RWPE2 (cell line): Measurements from ENCODE around the gene SSH2.

Source experiments
- ATAC-seq: fragments of 200-7000 bp; cut with Tn5 transposase; 3 replicates; pipeline ENCODE4 v1.9.1; 2021; ENCODE audit warnings: low read depth
- DNase-seq: peaks from one replicate; pipeline ENCODE4 v3.0.0-alpha.2; 2020; ENCODE audit warnings: low spot score
- H3K27ac ChIP-seq: fragments of 450-650 bp; 2 replicates; pipeline ENCODE4 v1.5.1; 2017; ENCODE audit warnings: mild to moderate bottlenecking; ENCODE audit not compliant: poor library complexity, severe bottlenecking
- H3K27me3 ChIP-seq: fragments of 250-450 bp; sonication (Bioruptor Pico); 2 replicates; pipeline ENCODE4 v1.5.1; 2021; ENCODE audit warnings: mild to moderate bottlenecking, moderate library complexity; ENCODE audit not compliant: insufficient read depth, poor library complexity, severe bottlenecking
- H3K36me3 ChIP-seq: fragments of 250-450 bp; sonication (Bioruptor Pico); 2 replicates; pipeline ENCODE4 v1.5.1; 2020; ENCODE audit warnings: low read depth, mild to moderate bottlenecking, moderate library complexity
- H3K4me1 ChIP-seq: fragments of 250-450 bp; sonication (Bioruptor Pico); 2 replicates; pipeline ENCODE4 v1.5.1; 2021; ENCODE audit warnings: mild to moderate bottlenecking, moderate library complexity; ENCODE audit not compliant: insufficient read depth, poor library complexity, severe bottlenecking
- H3K4me3 ChIP-seq: fragments of 250-450 bp; sonication (Bioruptor Pico); 2 replicates; pipeline ENCODE4 v1.5.1; 2021; ENCODE audit warnings: mild to moderate bottlenecking, moderate library complexity; ENCODE audit not compliant: severe bottlenecking
- H3K9me3 ChIP-seq: fragments of 250-450 bp; sonication (Bioruptor Pico); 2 replicates; pipeline ENCODE4 v1.5.1; 2021; ENCODE audit warnings: mild to moderate bottlenecking, moderate library complexity; ENCODE audit not compliant: severe bottlenecking
- TF ChIP-seq, protein P1 (sequence below): fragments of 450-650 bp; IDR thresholded peaks from one replicate; pipeline ENCODE4 v1.5.1; 2017; ENCODE audit warnings: mild to moderate bottlenecking, moderate library complexity; ENCODE audit not compliant: poor library complexity, severe bottlenecking

The SSH2 gene

GRCh38 chr17:29611351-29612093 lies 318.5 kb downstream of the SSH2 start:
- H3K4me3 ChIP-seq = no peak overlapping the region
- TF ChIP-seq, protein P1, sequence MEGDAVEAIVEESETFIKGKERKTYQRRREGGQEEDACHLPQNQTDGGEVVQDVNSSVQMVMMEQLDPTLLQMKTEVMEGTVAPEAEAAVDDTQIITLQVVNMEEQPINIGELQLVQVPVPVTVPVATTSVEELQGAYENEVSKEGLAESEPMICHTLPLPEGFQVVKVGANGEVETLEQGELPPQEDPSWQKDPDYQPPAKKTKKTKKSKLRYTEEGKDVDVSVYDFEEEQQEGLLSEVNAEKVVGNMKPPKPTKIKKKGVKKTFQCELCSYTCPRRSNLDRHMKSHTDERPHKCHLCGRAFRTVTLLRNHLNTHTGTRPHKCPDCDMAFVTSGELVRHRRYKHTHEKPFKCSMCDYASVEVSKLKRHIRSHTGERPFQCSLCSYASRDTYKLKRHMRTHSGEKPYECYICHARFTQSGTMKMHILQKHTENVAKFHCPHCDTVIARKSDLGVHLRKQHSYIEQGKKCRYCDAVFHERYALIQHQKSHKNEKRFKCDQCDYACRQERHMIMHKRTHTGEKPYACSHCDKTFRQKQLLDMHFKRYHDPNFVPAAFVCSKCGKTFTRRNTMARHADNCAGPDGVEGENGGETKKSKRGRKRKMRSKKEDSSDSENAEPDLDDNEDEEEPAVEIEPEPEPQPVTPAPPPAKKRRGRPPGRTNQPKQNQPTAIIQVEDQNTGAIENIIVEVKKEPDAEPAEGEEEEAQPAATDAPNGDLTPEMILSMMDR = no peak
- ATAC-seq (no peak), DNase-seq (no peak)
- H3K36me3 ChIP-seq = no peaks in the 10 kb centered on the region
- no peak overlapping the region for H3K27ac ChIP-seq
- no peaks in the 10 kb centered on the region for H3K4me1 ChIP-seq
- no peaks in the 10 kb centered on the region for H3K9me3 ChIP-seq
- peaks cover 5% of the 10 kb centered on the region for H3K27me3 ChIP-seq

DNA sequence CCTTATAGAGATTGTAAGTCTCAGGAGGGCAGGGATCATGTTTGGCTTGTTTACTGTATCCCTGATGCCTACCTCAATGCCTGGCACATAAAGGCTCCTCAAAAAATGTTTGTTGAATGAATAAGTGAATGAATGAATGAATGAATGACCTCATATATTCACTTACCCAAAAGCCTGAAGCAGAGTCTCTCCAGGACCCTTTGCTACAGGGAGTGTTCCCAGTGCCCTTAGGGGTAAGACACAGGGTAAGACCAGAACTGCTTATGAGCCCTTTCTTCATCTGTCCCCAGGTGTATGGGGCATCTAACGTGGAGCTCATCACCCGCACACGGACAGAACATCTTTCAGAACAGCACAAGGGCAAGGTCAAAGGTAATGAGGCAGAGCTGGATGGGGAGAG lies 319.6 kb downstream of the SSH2 start:
- TF ChIP-seq, protein P1 = no peak
- no peaks in the 10 kb centered on the region for H3K4me1 ChIP-seq
- no peaks in the 10 kb centered on the region for H3K36me3 ChIP-seq
- DNase-seq (no peak), ATAC-seq (no peak)
- no peaks in the 10 kb centered on the region for H3K9me3 ChIP-seq
- no peak overlapping the region for H3K4me3 ChIP-seq
- no peak overlapping the region for H3K27ac ChIP-seq
- no peaks in the 10 kb centered on the region for H3K27me3 ChIP-seq

- H3K9me3 ChIP-seq = no peaks in the 10 kb centered on the region
- DNase-seq = peak; percentile 54
- TF ChIP-seq, protein P1 = no peak
- H3K27ac ChIP-seq = no peak overlapping the region
- H3K27me3 ChIP-seq = no peaks in the 10 kb centered on the region
- no peaks in the 10 kb centered on the region for H3K4me1 ChIP-seq
- ATAC-seq = no peak
- H3K4me3 ChIP-seq = no peak overlapping the region
- H3K36me3 ChIP-seq = no peaks in the 10 kb centered on the region
Measured at GRCh38 chr17:29608986-29609385, 321.0 kb downstream of the SSH2 start.

DNA sequence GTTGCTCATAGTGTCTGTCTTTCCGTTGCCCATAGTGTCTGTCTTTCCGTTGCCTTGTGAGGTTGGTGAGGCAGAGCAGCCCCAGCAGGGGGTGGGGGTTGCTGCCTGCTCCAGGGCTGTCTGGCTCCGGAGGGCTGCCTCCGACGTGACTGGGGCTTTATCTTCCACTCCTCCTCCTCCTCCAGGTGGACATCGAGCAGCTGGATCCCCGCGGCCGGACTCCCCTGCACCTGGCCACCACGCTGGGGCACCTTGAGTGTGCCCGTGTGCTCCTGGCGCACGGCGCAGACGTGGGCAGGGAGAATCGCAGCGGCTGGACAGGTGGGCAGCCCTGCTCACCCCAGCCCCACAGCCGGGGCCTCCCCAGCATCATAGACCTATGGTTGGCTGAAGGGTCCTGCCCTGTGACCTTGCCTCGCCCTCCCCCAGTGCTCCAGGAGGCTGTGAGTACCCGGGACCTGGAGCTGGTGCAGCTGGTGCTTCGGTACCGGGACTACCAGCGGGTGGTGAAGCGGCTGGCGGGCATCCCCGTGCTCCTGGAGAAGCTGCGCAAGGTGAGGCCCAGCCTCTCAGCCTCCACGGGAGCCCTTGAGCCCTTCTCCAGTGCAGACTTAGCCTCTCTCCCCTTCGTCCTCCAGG lies 322.4 kb downstream of the SSH2 start:
- TF ChIP-seq, protein P1 = no peak
- Histone ChIP-seq H3K4me3 (no peak overlapping the region), H3K27ac (no peak overlapping the region), H3K36me3 (no peaks in the 10 kb centered on the region), H3K9me3 (no peaks in the 10 kb centered on the region), H3K27me3 (no peaks in the 10 kb centered on the region), H3K4me1 (no peaks in the 10 kb centered on the region)
- ATAC-seq (no peak), DNase-seq (peak; percentile 41)
